Liver (tissue), 9 donors: ENCODE data around the gene UNCX. TPM values are rescaled to one million over a fixed set of nuclear protein-coding genes. Genes with fewer than 3 reads are reported as not detected.

ENCODE experiments used
- DNase-seq: peaks from one replicate; pipeline ENCODE4 v3.0.0-alpha.2; 2017; ENCODE audit warnings: low spot score
- H3K27ac ChIP-seq, 2 donors: one replicate each; pipeline ENCODE4 v1.7.0; 2013; ENCODE audit warnings: inconsistent platforms in 2 of 2, low read length in 2 of 2, control low read depth in 1 of 2, low read depth in 1 of 2, mild to moderate bottlenecking in 1 of 2
- H3K27me3 ChIP-seq, 4 donors: one replicate each; pipeline versions ENCODE4 v1.6.1 to v1.7.0; 2013; ENCODE audit warnings: low read length in 3 of 4, inconsistent platforms in 1 of 4, mild to moderate bottlenecking in 1 of 4, moderate library complexity in 1 of 4; ENCODE audit not compliant: control insufficient read depth in 4 of 4, insufficient read depth in 4 of 4
- H3K36me3 ChIP-seq, 4 donors: one replicate each; pipeline versions ENCODE4 v1.6.1 to v1.7.0; 2013; ENCODE audit warnings: low read length in 3 of 4, mild to moderate bottlenecking in 3 of 4, low read depth in 1 of 4, moderate library complexity in 1 of 4; ENCODE audit not compliant: control insufficient read depth in 4 of 4, insufficient read depth in 3 of 4
- H3K4me1 ChIP-seq, 4 donors: one replicate each; pipeline versions ENCODE4 v1.6.1 to v1.7.0; 2013; ENCODE audit warnings: low read length in 3 of 4, mild to moderate bottlenecking in 3 of 4, moderate library complexity in 1 of 4; ENCODE audit not compliant: control insufficient read depth in 4 of 4, insufficient read depth in 4 of 4
- H3K4me3 ChIP-seq, 3 donors: one replicate each; pipeline versions ENCODE4 v1.6.1 to v1.7.0; 2013; ENCODE audit warnings: low read length in 3 of 3, control low read depth in 1 of 3, low read depth in 1 of 3, mild to moderate bottlenecking in 1 of 3
- H3K9ac ChIP-seq, 2 donors: one replicate each; pipeline ENCODE4 v1.7.0; 2013; ENCODE audit warnings: low read length in 2 of 2, mild to moderate bottlenecking in 2 of 2, moderate library complexity in 2 of 2, control low read depth in 1 of 2, low read depth in 1 of 2
- H3K9me3 ChIP-seq, 4 donors: one replicate each; pipeline versions ENCODE4 v1.6.1 to v1.7.0; 2013; ENCODE audit warnings: low read length in 3 of 4; ENCODE audit not compliant: control insufficient read depth in 4 of 4
- ATF3 ChIP-seq: IDR thresholded peaks from 2 replicates; pipeline ENCODE4 v1.6.1; 2016; ENCODE audit warnings: antibody characterized with exemption
- FOXA2 ChIP-seq: IDR thresholded peaks from 2 replicates; pipeline ENCODE4 v1.6.1; 2016; ENCODE audit warnings: antibody characterized with exemption
- GABPA ChIP-seq, 2 donors: IDR thresholded peaks in 1 of 2; conservative IDR thresholded peaks in 1 of 2; 2 replicates each; pipeline ENCODE4 v1.6.1; 2016; ENCODE audit warnings: antibody characterized with exemption in 2 of 2, mild to moderate bottlenecking in 1 of 2, moderate library complexity in 1 of 2
- HNF4A ChIP-seq, 2 donors: conservative IDR thresholded peaks; 2 replicates each; pipeline ENCODE4 v1.6.1; 2016; ENCODE audit warnings: antibody characterized with exemption in 2 of 2, mild to moderate bottlenecking in 2 of 2
- HNF4G ChIP-seq: IDR thresholded peaks from 2 replicates; pipeline ENCODE4 v1.6.1; 2016; ENCODE audit warnings: antibody characterized with exemption
- JUND ChIP-seq, 2 donors: IDR thresholded peaks; 2 replicates each; pipeline ENCODE4 v1.6.1; 2016; ENCODE audit warnings: antibody characterized with exemption in 2 of 2
- NR2F2 ChIP-seq: IDR thresholded peaks from 2 replicates; pipeline ENCODE4 v1.6.1; 2016; ENCODE audit warnings: antibody characterized with exemption
- RAD21 ChIP-seq, 2 donors: IDR thresholded peaks; 2 replicates each; pipeline ENCODE4 v1.6.1; 2016; ENCODE audit warnings: antibody characterized with exemption in 2 of 2, mild to moderate bottlenecking in 2 of 2
- RXRA ChIP-seq, 2 donors: IDR thresholded peaks; 2 replicates each; pipeline ENCODE4 v1.6.1; 2017 to 2018; ENCODE audit warnings: antibody characterized with exemption in 2 of 2, mild to moderate bottlenecking in 1 of 2
- SP1 ChIP-seq: IDR thresholded peaks from 2 replicates; pipeline ENCODE4 v1.6.1; 2018; ENCODE audit warnings: antibody characterized with exemption, mild to moderate bottlenecking
- TAF1 ChIP-seq: conservative IDR thresholded peaks from 2 replicates; pipeline ENCODE4 v1.6.1; 2016; ENCODE audit warnings: antibody characterized with exemption, mild to moderate bottlenecking
- ZBTB33 ChIP-seq: IDR thresholded peaks from 2 replicates; pipeline ENCODE4 v1.6.1; 2016; ENCODE audit warnings: antibody characterized with exemption
- WGBS: extraction: QIAGEN DNeasy Blood & Tissue Kit; methylation state at CpG from one replicate; pipeline ENCODE4 v1.1.7; 2013; 5-methylcytosine and 5-hydroxymethylcytosine counted together
- polyA plus RNA-seq, 2 donors: library from polyadenylated mRNA; stranded (reverse) in 1 of 2; unstranded in 1 of 2; fragments of 200-250 nt in 1 of 2; fragments of >200 nt in 1 of 2; fragmentation: Nextera tagmentation in 1 of 2; extraction: Ambion mirVana in 1 of 2; gene quantifications; one replicate each; pipeline versions ENCODE4 v1.2.1 to v1.2.3, GENCODE V29; 2013 to 2015
- total RNA-seq, 2 donors: library from RNA; depleted of rRNA; stranded (reverse); fragments of >200 nt; gene quantifications; one replicate each; pipeline ENCODE4 v1.2.3, GENCODE V29; 2014
- TF ChIP-seq, protein P1 (sequence below): IDR thresholded peaks from 2 replicates; pipeline ENCODE4 v1.6.1; 2016; ENCODE audit warnings: antibody characterized with exemption, mild to moderate bottlenecking
- TF ChIP-seq, protein P2 (sequence below): IDR thresholded peaks from 2 replicates; pipeline ENCODE4 v1.6.1; 2016; ENCODE audit warnings: antibody characterized with exemption
- TF ChIP-seq, protein P3 (sequence below): fragments of 150-350 bp; IDR thresholded peaks from 2 replicates; pipeline ENCODE4 v1.5.1; 2017; ENCODE audit warnings: improper control_type of control experiment, low read depth, low read length; ENCODE audit not compliant: missing input control
- donor health status: healthy.
- donor health status: healthy.
- donor health status: healthy.
- donor health status: healthy.
- donor health status: healthy.

Gene UNCX
- total and polyA plus RNA-seq, 4 donors, result not detected

- 73% methylated on average over 12 of the region's 12 CpGs for WGBS
- no peak for DNase-seq
- H3K27me3 ChIP-seq, result peaks cover 0 to 3% (median 1%) of the 10 kb centered on the region in 4 donors
Measured at GRCh38 chr7:1270181-1270580, 37.5 kb downstream of the UNCX start.

DNA sequence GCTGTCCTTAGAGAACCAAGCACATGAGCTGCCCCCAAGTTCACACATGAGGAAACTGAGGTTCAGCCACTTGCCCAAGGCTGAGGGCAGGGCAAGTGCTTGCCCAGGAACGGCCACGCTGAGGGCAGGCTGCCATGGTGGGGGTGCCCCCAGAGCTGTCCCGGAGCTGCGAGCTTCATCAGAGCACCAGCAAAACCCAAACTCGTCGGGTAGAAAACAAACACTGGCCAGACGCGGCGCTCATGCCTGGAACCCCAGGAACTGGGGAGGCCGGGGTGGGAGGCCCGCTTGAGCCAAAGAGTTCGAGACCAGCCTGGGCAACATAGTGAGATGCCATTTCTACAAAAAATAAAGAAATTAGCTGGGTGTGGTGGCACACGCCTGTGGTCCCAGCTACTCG is 38.4 kb downstream of the UNCX start:
- Histone ChIP-seq H3K27me3 (peaks cover 0 to 4% (median 2%) of the 10 kb centered on the region in 4 donors), H3K4me3 (no peak overlapping the region), H3K36me3 (no peaks in the 10 kb centered on the region), H3K4me1 (no peaks in the 10 kb centered on the region), H3K27ac (no peak overlapping the region), H3K9ac (no peak overlapping the region), H3K9me3 (peaks cover 0 to 3% (median 0%) of the 10 kb centered on the region in 4 donors)
- WGBS, result 88% methylated on average over 14 of the region's 14 CpGs
- TF ChIP-seq, protein P1, sequence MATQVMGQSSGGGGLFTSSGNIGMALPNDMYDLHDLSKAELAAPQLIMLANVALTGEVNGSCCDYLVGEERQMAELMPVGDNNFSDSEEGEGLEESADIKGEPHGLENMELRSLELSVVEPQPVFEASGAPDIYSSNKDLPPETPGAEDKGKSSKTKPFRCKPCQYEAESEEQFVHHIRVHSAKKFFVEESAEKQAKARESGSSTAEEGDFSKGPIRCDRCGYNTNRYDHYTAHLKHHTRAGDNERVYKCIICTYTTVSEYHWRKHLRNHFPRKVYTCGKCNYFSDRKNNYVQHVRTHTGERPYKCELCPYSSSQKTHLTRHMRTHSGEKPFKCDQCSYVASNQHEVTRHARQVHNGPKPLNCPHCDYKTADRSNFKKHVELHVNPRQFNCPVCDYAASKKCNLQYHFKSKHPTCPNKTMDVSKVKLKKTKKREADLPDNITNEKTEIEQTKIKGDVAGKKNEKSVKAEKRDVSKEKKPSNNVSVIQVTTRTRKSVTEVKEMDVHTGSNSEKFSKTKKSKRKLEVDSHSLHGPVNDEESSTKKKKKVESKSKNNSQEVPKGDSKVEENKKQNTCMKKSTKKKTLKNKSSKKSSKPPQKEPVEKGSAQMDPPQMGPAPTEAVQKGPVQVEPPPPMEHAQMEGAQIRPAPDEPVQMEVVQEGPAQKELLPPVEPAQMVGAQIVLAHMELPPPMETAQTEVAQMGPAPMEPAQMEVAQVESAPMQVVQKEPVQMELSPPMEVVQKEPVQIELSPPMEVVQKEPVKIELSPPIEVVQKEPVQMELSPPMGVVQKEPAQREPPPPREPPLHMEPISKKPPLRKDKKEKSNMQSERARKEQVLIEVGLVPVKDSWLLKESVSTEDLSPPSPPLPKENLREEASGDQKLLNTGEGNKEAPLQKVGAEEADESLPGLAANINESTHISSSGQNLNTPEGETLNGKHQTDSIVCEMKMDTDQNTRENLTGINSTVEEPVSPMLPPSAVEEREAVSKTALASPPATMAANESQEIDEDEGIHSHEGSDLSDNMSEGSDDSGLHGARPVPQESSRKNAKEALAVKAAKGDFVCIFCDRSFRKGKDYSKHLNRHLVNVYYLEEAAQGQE, result no peak
- TF ChIP-seq JUND (IDR thresholded peaks at IDR 0.05), result no peak
- no peak for TF ChIP-seq FOXA2
- no peak for DNase-seq

More at GRCh38 chr7:1270181-1270580, 37.5 kb downstream of the UNCX start:
- TF ChIP-seq GABPA (IDR thresholded peaks at IDR 0.05 in 1 of 2, conservative IDR thresholded peaks at IDR 0.05 in 1 of 2) (no peak), ZBTB33 (no peak), HNF4A (conservative IDR thresholded peaks at IDR 0.05) (no peak), TAF1 (no peak), RXRA (IDR thresholded peaks at IDR 0.05) (no peak), FOXA2 (no peak), HNF4G (no peak), NR2F2 (no peak), ATF3 (no peak), SP1 (no peak), RAD21 (IDR thresholded peaks at IDR 0.05) (no peak)
- TF ChIP-seq, protein P2, sequence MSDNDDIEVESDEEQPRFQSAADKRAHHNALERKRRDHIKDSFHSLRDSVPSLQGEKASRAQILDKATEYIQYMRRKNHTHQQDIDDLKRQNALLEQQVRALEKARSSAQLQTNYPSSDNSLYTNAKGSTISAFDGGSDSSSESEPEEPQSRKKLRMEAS, result no peak
- TF ChIP-seq, protein P3, sequence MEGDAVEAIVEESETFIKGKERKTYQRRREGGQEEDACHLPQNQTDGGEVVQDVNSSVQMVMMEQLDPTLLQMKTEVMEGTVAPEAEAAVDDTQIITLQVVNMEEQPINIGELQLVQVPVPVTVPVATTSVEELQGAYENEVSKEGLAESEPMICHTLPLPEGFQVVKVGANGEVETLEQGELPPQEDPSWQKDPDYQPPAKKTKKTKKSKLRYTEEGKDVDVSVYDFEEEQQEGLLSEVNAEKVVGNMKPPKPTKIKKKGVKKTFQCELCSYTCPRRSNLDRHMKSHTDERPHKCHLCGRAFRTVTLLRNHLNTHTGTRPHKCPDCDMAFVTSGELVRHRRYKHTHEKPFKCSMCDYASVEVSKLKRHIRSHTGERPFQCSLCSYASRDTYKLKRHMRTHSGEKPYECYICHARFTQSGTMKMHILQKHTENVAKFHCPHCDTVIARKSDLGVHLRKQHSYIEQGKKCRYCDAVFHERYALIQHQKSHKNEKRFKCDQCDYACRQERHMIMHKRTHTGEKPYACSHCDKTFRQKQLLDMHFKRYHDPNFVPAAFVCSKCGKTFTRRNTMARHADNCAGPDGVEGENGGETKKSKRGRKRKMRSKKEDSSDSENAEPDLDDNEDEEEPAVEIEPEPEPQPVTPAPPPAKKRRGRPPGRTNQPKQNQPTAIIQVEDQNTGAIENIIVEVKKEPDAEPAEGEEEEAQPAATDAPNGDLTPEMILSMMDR, result no peak
- no peak overlapping the region for H3K9ac ChIP-seq
- H3K4me3 ChIP-seq, result no peak overlapping the region
- no peaks in the 10 kb centered on the region for H3K4me1 ChIP-seq
- H3K9me3 ChIP-seq, result peaks cover 0 to 3% (median 0%) of the 10 kb centered on the region in 4 donors
- H3K36me3 ChIP-seq, result no peaks in the 10 kb centered on the region
- no peak overlapping the region for H3K27ac ChIP-seq
